HFFc6 (cell line): ENCODE results near the gene PLCG1. TPM values are rescaled to one million over a fixed set of nuclear protein-coding genes. Genes with fewer than 3 reads are reported as not detected.

ENCODE experiments used
- DNase-seq: peaks from one replicate; pipeline ENCODE4 v3.0.0-alpha.2; 2018
- H3K27ac Mint-ChIP-seq: 2 replicates; pipeline ENCODE4 v1.8.0; 2020; ENCODE audit warnings: mild to moderate bottlenecking, mixed read lengths
- H3K27me3 Mint-ChIP-seq: 2 replicates; pipeline ENCODE4 v1.8.0; 2021; ENCODE audit warnings: mild to moderate bottlenecking, moderate library complexity, mixed read lengths; ENCODE audit not compliant: insufficient read depth
- H3K36me3 Mint-ChIP-seq: 2 replicates; pipeline ENCODE4 v1.8.0; 2021; ENCODE audit warnings: low read depth, mixed read lengths
- H3K4me1 Mint-ChIP-seq: 2 replicates; pipeline ENCODE4 v1.8.0; 2020; ENCODE audit warnings: low read depth, mixed read lengths
- H3K4me3 Mint-ChIP-seq: 2 replicates; pipeline ENCODE4 v1.8.0; 2020; ENCODE audit warnings: mild to moderate bottlenecking, moderate library complexity, mixed read lengths
- H3K9me3 Mint-ChIP-seq: 2 replicates; pipeline ENCODE4 v1.8.0; 2020; ENCODE audit warnings: mild to moderate bottlenecking, mixed read lengths
- CTCF ChIP-seq: fragments of 200-600 bp; sonication (generic); IDR thresholded peaks from 2 replicates; pipeline ENCODE4 v1.5.0; 2021; ENCODE audit warnings: antibody characterized with exemption, mild to moderate bottlenecking
- total RNA-seq, 6 experiments: library from RNA; stranded (reverse); fragmentation: NEBNext Ultra II Directional; extraction: Animal tissue kit (Norgen Biotek cat#: 25700); gene quantifications; 2 replicates in 1 of 6; 3 replicates in 5 of 6; pipeline ENCODE4 v1.2.3, GENCODE V29; 2021

PLCG1 gene
- total RNA-seq, 6 experiments from 2014 or later, result 44.4 to 62.1 (median 50.1) TPM

GRCh38 chr20:41118632-41119031, 18.7 kb upstream of the PLCG1 start:
- DNase-seq, result no peak
- H3K4me3 Mint-ChIP-seq, result no peak overlapping the region
- peaks cover 14% of the 10 kb centered on the region; the same call in 1 of the 2 replicates for H3K4me1 Mint-ChIP-seq
- TF ChIP-seq CTCF, result no peak
- H3K27me3 Mint-ChIP-seq, result no peaks in the 10 kb centered on the region; the same call in 1 of the 2 replicates
- H3K36me3 Mint-ChIP-seq, result peaks cover 60% of the 10 kb centered on the region
- no peaks in the 10 kb centered on the region for H3K9me3 Mint-ChIP-seq
- no peak overlapping the region for H3K27ac Mint-ChIP-seq

GRCh38 chr20:41119614-41120561, 17.5 kb upstream of the PLCG1 start:
- Mint-ChIP-seq H3K4me3 (no peak overlapping the region), H3K9me3 (no peaks in the 10 kb centered on the region), H3K4me1 (peaks cover 14% of the 10 kb centered on the region; the same call in 1 of the 2 replicates), H3K36me3 (peaks cover 62% of the 10 kb centered on the region), H3K27ac (no peak overlapping the region; the same call in 1 of the 2 replicates), H3K27me3 (peaks cover under 1% of the 10 kb centered on the region)
- DNase-seq, result no peak
- TF ChIP-seq CTCF, result no peak

- H3K4me3 Mint-ChIP-seq, result no peak overlapping the region
- no peak for TF ChIP-seq CTCF
- no peak overlapping the region for H3K27ac Mint-ChIP-seq
- H3K27me3 Mint-ChIP-seq, result peaks cover 1% of the 10 kb centered on the region
- H3K36me3 Mint-ChIP-seq, result peaks cover 63% of the 10 kb centered on the region
- no peak for DNase-seq
- peaks cover 14% of the 10 kb centered on the region; the same call in 1 of the 2 replicates for H3K4me1 Mint-ChIP-seq
- H3K9me3 Mint-ChIP-seq, result no peaks in the 10 kb centered on the region
Observed at GRCh38 chr20:41121399-41121798, 15.9 kb upstream of the PLCG1 start.

- Mint-ChIP-seq H3K9me3 (no peaks in the 10 kb centered on the region), H3K27me3 (peaks cover 5% of the 10 kb centered on the region), H3K36me3 (peaks cover 61% of the 10 kb centered on the region), H3K27ac (no peak overlapping the region), H3K4me1 (peaks cover 4% of the 10 kb centered on the region; the same call in 1 of the 2 replicates), H3K4me3 (no peak overlapping the region)
- TF ChIP-seq CTCF, result no peak
- no peak for DNase-seq
Observed at GRCh38 chr20:41123631-41124030, 13.7 kb upstream of the PLCG1 start.

- Mint-ChIP-seq H3K27me3 (peaks cover 5% of the 10 kb centered on the region), H3K27ac (no peak overlapping the region), H3K9me3 (no peaks in the 10 kb centered on the region), H3K4me1 (no peaks in the 10 kb centered on the region), H3K4me3 (no peak overlapping the region), H3K36me3 (peaks cover 57% of the 10 kb centered on the region)
- no peak for TF ChIP-seq CTCF
- DNase-seq, result no peak
Observed at GRCh38 chr20:41124451-41125094, 12.8 kb upstream of the PLCG1 start.
